H1 (cell line): ENCODE measurements around the gene CCDC106. TPM values are rescaled to one million over a fixed set of nuclear protein-coding genes. Genes with fewer than 3 reads are reported as not detected.
A peak's percentile ranks its signal among the peaks of the same experiment; 100 is the strongest.

ENCODE experiments used
- CTCF ChIA-PET: fragments of 300-600 bp; sonication (Branson Sonifier 250); formaldehyde crosslinking; loops from one replicate; lab custom pipeline; 2021; ENCODE audit not compliant: partially characterized antibody; lab: Charles Lee
- POLR2A ChIA-PET: fragments of 300-600 bp; sonication (Branson Sonifier 250); formaldehyde crosslinking; loops from one replicate; lab custom pipeline; 2021; ENCODE audit warnings: inconsistent platforms; ENCODE audit not compliant: partially characterized antibody; lab: Charles Lee
- DNase-seq, 2 experiments: peaks; one replicate each; pipeline versions ENCODE4 v3.0.0 to v3.0.0-alpha.2; 2010 to 2022; ENCODE audit warnings: low spot score in 2 of 2, low read depth in 1 of 2, mixed read lengths in 1 of 2
- FAIRE-seq: peaks from 2 replicates; lab custom pipeline; 2011; peaks lifted over from hg19 to GRCh38; lab: Jason Lieb, UNC
- H2AFZ ChIP-seq: 2 replicates; pipeline ENCODE4 v1.8.1; 2012; ENCODE audit warnings: low read length, inconsistent platforms
- H2AK5ac ChIP-seq: 2 replicates; pipeline ENCODE4 v1.6.1; 2013; ENCODE audit warnings: low read depth, low read length
- H2BK120ac ChIP-seq: replicated peaks from 2 replicates; pipeline ENCODE3; 2013; ENCODE audit warnings: low read depth, low read length, inconsistent platforms
- H2BK12ac ChIP-seq: 2 replicates; pipeline ENCODE4 v1.6.1; 2013; ENCODE audit warnings: low read depth, low read length
- H2BK15ac ChIP-seq: 2 replicates; pipeline ENCODE4 v1.6.1; 2013; ENCODE audit warnings: low read length
- H2BK20ac ChIP-seq: 2 replicates; pipeline ENCODE4 v1.6.1; 2013; ENCODE audit warnings: low read length
- H2BK5ac ChIP-seq: 2 replicates; pipeline ENCODE4 v1.6.1; 2013; ENCODE audit warnings: low read depth, low read length
- H3K14ac ChIP-seq: 2 replicates; pipeline ENCODE4 v1.6.1; 2013; ENCODE audit warnings: inconsistent platforms; ENCODE audit not compliant: insufficient read length
- H3K18ac ChIP-seq: 2 replicates; pipeline ENCODE4 v1.6.1; 2013; ENCODE audit warnings: low read length; ENCODE audit errors: extremely low read depth
- H3K23ac ChIP-seq: 2 replicates; pipeline ENCODE4 v1.6.1; 2013; ENCODE audit warnings: inconsistent platforms; ENCODE audit not compliant: insufficient read length
- H3K23me2 ChIP-seq: 2 replicates; pipeline ENCODE4 v1.6.1; 2013; ENCODE audit warnings: low read depth, low read length
- H3K27ac ChIP-seq: 2 replicates; pipeline ENCODE4 v1.6.1; 2011; ENCODE audit warnings: low read depth, low read length, inconsistent platforms
- H3K27me3 ChIP-seq, 4 experiments: replicated peaks in 1 of 4; 1 replicate in 1 of 4; 2 replicates in 3 of 4; pipeline versions ENCODE4 v1.6.1 to v1.8.1; 2011 to 2013; ENCODE audit warnings: low read length in 3 of 4, mild to moderate bottlenecking in 3 of 4, inconsistent platforms in 2 of 4, mixed read lengths in 2 of 4, moderate library complexity in 1 of 4; ENCODE audit not compliant: control insufficient read depth in 3 of 4, insufficient read depth in 3 of 4; ENCODE audit errors: extremely low read depth in 1 of 4
- H3K36me3 ChIP-seq, 4 experiments: 2 replicates each; pipeline versions ENCODE4 v1.6.1 to v1.8.1; 2011 to 2013; ENCODE audit warnings: mild to moderate bottlenecking in 4 of 4, low read length in 3 of 4, moderate library complexity in 2 of 4, control low read depth in 1 of 4, inconsistent platforms in 1 of 4; ENCODE audit not compliant: insufficient read depth in 4 of 4, control insufficient read depth in 2 of 4
- H3K4ac ChIP-seq: replicated peaks from 2 replicates; pipeline ENCODE3; 2013; ENCODE audit warnings: low read length, low read depth, mixed read lengths, inconsistent platforms; ENCODE audit not compliant: insufficient read length
- H3K4me1 ChIP-seq, 4 experiments: replicated peaks in 1 of 4; 1 replicate in 1 of 4; 2 replicates in 3 of 4; pipeline versions ENCODE4 v1.6.1 to v1.8.1; 2011 to 2013; ENCODE audit warnings: low read length in 3 of 4, inconsistent platforms in 2 of 4, mixed read lengths in 1 of 4; ENCODE audit not compliant: insufficient read depth in 4 of 4, control insufficient read depth in 3 of 4
- H3K4me2 ChIP-seq, 2 experiments: 2 replicates each; pipeline versions ENCODE4 v1.6.1 to v1.8.1; 2011 to 2013; ENCODE audit warnings: low read depth in 2 of 2, low read length in 2 of 2, control low read depth in 1 of 2, inconsistent platforms in 1 of 2, mild to moderate bottlenecking in 1 of 2; ENCODE audit not compliant: insufficient read depth in 1 of 2
- H3K4me3 ChIP-seq, 4 experiments: fragments of 200-600, 300-600 bp in 1 of 4; sonication (generic), shearing (Covaris generic), sonication (Bioruptor Twin) in 1 of 4; 2 replicates each; pipeline versions ENCODE4 v1.5.1 to v1.8.1; 2011 to 2016; ENCODE audit warnings: low read length in 4 of 4, low read depth in 3 of 4, control low read depth in 2 of 4, inconsistent platforms in 2 of 4, mild to moderate bottlenecking in 2 of 4, mixed read lengths in 1 of 4, moderate library complexity in 1 of 4; ENCODE audit not compliant: insufficient read depth in 2 of 4; ENCODE audit errors: extremely low read depth in 1 of 4
- H3K56ac ChIP-seq: replicated peaks from 2 replicates; pipeline ENCODE3; 2013; ENCODE audit warnings: low read depth, mild to moderate bottlenecking, mixed read lengths, low read length, inconsistent platforms; ENCODE audit not compliant: insufficient read length
- H3K79me1 ChIP-seq: 2 replicates; pipeline ENCODE4 v1.6.1; 2013; ENCODE audit warnings: low read depth, low read length, control low read depth
- H3K79me2 ChIP-seq, 2 experiments: 2 replicates each; pipeline versions ENCODE4 v1.6.1 to v1.8.1; 2012 to 2013; ENCODE audit warnings: low read length in 2 of 2, mild to moderate bottlenecking in 2 of 2, inconsistent platforms in 1 of 2; ENCODE audit not compliant: insufficient read depth in 2 of 2, control insufficient read depth in 1 of 2
- H3K9ac ChIP-seq, 4 experiments: replicated peaks in 1 of 4; 1 replicate in 1 of 4; 2 replicates in 3 of 4; pipeline versions ENCODE4 v1.6.1 to v1.8.1; 2011 to 2013; ENCODE audit warnings: low read depth in 3 of 4, low read length in 3 of 4, control low read depth in 2 of 4, mild to moderate bottlenecking in 2 of 4, moderate library complexity in 2 of 4, inconsistent platforms in 1 of 4; ENCODE audit errors: extremely low read depth in 1 of 4
- H3K9me3 ChIP-seq, 2 experiments: 2 replicates each; pipeline versions ENCODE4 v1.6.1 to v1.8.1; 2012 to 2013; ENCODE audit warnings: mild to moderate bottlenecking in 2 of 2, moderate library complexity in 2 of 2, control low read depth in 1 of 2, inconsistent platforms in 1 of 2, low read depth in 1 of 2, low read length in 1 of 2, mixed read lengths in 1 of 2; ENCODE audit not compliant: insufficient read depth in 2 of 2
- H4K20me1 ChIP-seq, 2 experiments: replicated peaks in 1 of 2; 2 replicates each; pipeline versions ENCODE3 to v1.8.1; 2011 to 2013; ENCODE audit warnings: inconsistent platforms in 2 of 2, low read length in 2 of 2, mild to moderate bottlenecking in 1 of 2; ENCODE audit not compliant: insufficient read depth in 2 of 2, control insufficient read depth in 1 of 2
- H4K5ac ChIP-seq: 2 replicates; pipeline ENCODE4 v1.6.1; 2013; ENCODE audit warnings: low read length, low read depth, mixed read lengths, inconsistent platforms; ENCODE audit not compliant: insufficient read length
- H4K8ac ChIP-seq: 2 replicates; pipeline ENCODE4 v1.8.0; 2013; ENCODE audit warnings: mild to moderate bottlenecking, moderate library complexity, low read length, inconsistent platforms; ENCODE audit not compliant: insufficient read depth; ENCODE audit errors: extremely low read depth
- H4K91ac ChIP-seq: replicated peaks from 2 replicates; pipeline ENCODE3; 2013; ENCODE audit warnings: low read length, mixed read lengths, inconsistent platforms; ENCODE audit not compliant: insufficient read length
- ASH2L ChIP-seq: fragments of 200-600, 300-600 bp; sonication (generic); IDR thresholded peaks from one replicate; pipeline ENCODE4 v1.7.1; 2017; ENCODE audit warnings: low read length
- CBX8 ChIP-seq: fragments of 300-800, 300-1000 bp; sonication (generic); IDR thresholded peaks from 2 replicates; pipeline ENCODE4 v1.7.1; 2016; ENCODE audit warnings: low read depth, low read length, borderline replicate concordance
- FOSL1 ChIP-seq: IDR thresholded peaks from 2 replicates; pipeline ENCODE4 v1.6.1; 2011; ENCODE audit warnings: mild to moderate bottlenecking, low read depth, low read length, moderate library complexity; ENCODE audit not compliant: insufficient read depth
- HDAC2 ChIP-seq, 2 experiments: fragments of 300-600 bp in 1 of 2; sonication (generic) in 1 of 2; IDR thresholded peaks; 2 replicates each; pipeline ENCODE4 v1.6.1; 2011 to 2012; ENCODE audit warnings: low read depth in 2 of 2, low read length in 2 of 2, mild to moderate bottlenecking in 2 of 2, moderate library complexity in 2 of 2, borderline replicate concordance in 1 of 2, inconsistent platforms in 1 of 2
- KDM1A ChIP-seq: fragments of 200-600, 300-600 bp; sonication (generic); IDR thresholded peaks from 2 replicates; pipeline ENCODE4 v1.7.1; 2016; ENCODE audit warnings: mild to moderate bottlenecking, low read length, borderline replicate concordance
- MAX ChIP-seq: IDR thresholded peaks from 2 replicates; pipeline ENCODE4 v1.6.1; 2012; ENCODE audit warnings: inconsistent platforms
- POLR2A ChIP-seq, 2 experiments: IDR thresholded peaks; 1 replicate in 1 of 2; 2 replicates in 1 of 2; pipeline ENCODE4 v1.6.1; 2011; ENCODE audit warnings: low read depth in 2 of 2, low read length in 2 of 2, mild to moderate bottlenecking in 2 of 2; ENCODE audit errors: control extremely low read depth in 1 of 2
- RBBP5 ChIP-seq: IDR thresholded peaks from 2 replicates; pipeline ENCODE4 v1.7.1; 2012; ENCODE audit warnings: low read depth, mild to moderate bottlenecking, inconsistent platforms, low read length, moderate library complexity, borderline replicate concordance
- SAP30 ChIP-seq: fragments of 300-600 bp; sonication (generic); IDR thresholded peaks from 2 replicates; pipeline ENCODE4 v1.7.1; 2012; ENCODE audit warnings: low read length, moderate library complexity, mild to moderate bottlenecking, inconsistent platforms; ENCODE audit not compliant: insufficient read depth, insufficient replicate concordance
- TAF1 ChIP-seq: IDR thresholded peaks from 2 replicates; pipeline ENCODE4 v1.6.1; 2011; ENCODE audit warnings: mild to moderate bottlenecking, low read depth, low read length
- TAF7 ChIP-seq: optimal IDR thresholded peaks from 2 replicates; pipeline ENCODE3; 2011; ENCODE audit warnings: low read depth, mild to moderate bottlenecking, inconsistent platforms, low read length, moderate library complexity, borderline replicate concordance
- TBP ChIP-seq: IDR thresholded peaks from 2 replicates; pipeline ENCODE4 v1.6.1; 2011; ENCODE audit warnings: low read depth, low read length, improper control_type of control experiment
- WGBS, 2 experiments: shearing (Covaris generic) in 1 of 2; methylation state at CpG; one replicate each; pipeline versions ENCODE4 v1.1.6 to v1.1.7; 2013 to 2015; ENCODE audit warnings: low lambda C conversion rate in 2 of 2, mixed read lengths in 2 of 2, inconsistent platforms in 1 of 2, low coverage in 1 of 2, missing lambda C conversion rate in 1 of 2; ENCODE audit not compliant: insufficient replicate concordance in 2 of 2, insufficient coverage in 1 of 2, insufficient read length in 1 of 2; ENCODE audit errors: extremely low coverage in 1 of 2, missing lambda C conversion rate in 1 of 2; 5-methylcytosine and 5-hydroxymethylcytosine counted together
- polyA plus RNA-seq, 7 experiments: library from polyadenylated mRNA; depleted of rRNA in 3 of 7; stranded (reverse) in 5 of 7; unstranded in 2 of 7; fragments of >200 nt in 5 of 7; fragments of 200-250 nt in 2 of 7; gene quantifications; 1 replicate in 5 of 7; 2 replicates in 1 of 7; 4 replicates in 1 of 7; pipeline versions ENCODE4 v1.2.1 to v1.2.3, GENCODE V29; 2011 to 2013; ENCODE audit warnings: missing spikeins in 2 of 7, mixed read lengths in 2 of 7
- total RNA-seq: library from RNA; stranded (reverse); fragmentation: NEBNext Ultra II Directional; extraction: Animal tissue kit (Norgen Biotek cat#: 25700); gene quantifications from 2 replicates; pipeline ENCODE4 v1.2.1, GENCODE V29; 2021

Gene CCDC106
- total and polyA plus RNA-seq, 2 of the 8 experiments (the other 6 are each of a cell fraction or from before 2014, with no cell fraction given) = 12.0 to 20.1 TPM

- Histone ChIP-seq H3K4ac (peak overlapping the region; percentile 36), H4K5ac (peak overlapping the region; percentile 89), H3K79me1 (peaks cover 9% of the 10 kb centered on the region; the same call in 1 of the 2 replicates), H2BK5ac (peak overlapping the region; percentile 97), H3K27ac (peak overlapping the region; percentile 98), H2AFZ (no peak overlapping the region), H4K8ac (peak overlapping the region; percentile 92), H4K91ac (peak overlapping the region; percentile 81), H3K14ac (no peak overlapping the region), H3K9me3 (no peaks in the 10 kb centered on the region), H3K4me3 (peak overlapping the region; percentile 84 to 93 (median 92)), H2BK12ac (peak overlapping the region; percentile 6; the same call in 1 of the 2 replicates), H3K9ac (peak overlapping the region; percentile 83 to 100 (median 98)), H3K79me2 (peaks cover 45 to 53% of the 10 kb centered on the region in 2 experiments), H3K4me2 (peak overlapping the region; percentile 81 to 94), H3K4me1 (peaks cover 3 to 18% (median 10%) of the 10 kb centered on the region in 4 experiments; a peak in 6 of 7 replicates), H2BK15ac (peak overlapping the region; percentile 10; the same call in 1 of the 2 replicates), H2BK120ac (no peak overlapping the region), H3K56ac (peak overlapping the region; percentile 93), H3K27me3 (no peaks in the 10 kb centered on the region), H3K18ac (peak overlapping the region; percentile 95), H2AK5ac (peak overlapping the region; percentile 70; the same call in 1 of the 2 replicates), H3K36me3 (peaks cover 4 to 11% (median 6%) of the 10 kb centered on the region in 4 experiments; a peak in 4 of 8 replicates), H3K23ac (no peak overlapping the region), H3K23me2 (peaks cover 13% of the 10 kb centered on the region), H2BK20ac (0 out of 2 replicates have a peak overlapping the region, but pooled peaks have one; percentile 13), H4K20me1 (peaks cover 22% of the 10 kb centered on the region in 2 experiments)
- POLR2A ChIA-PET = interaction anchor here (0.9 to 5.8 kb wide), 5 partner anchors 8 to 21 kb away, joined by 5 to 75 read pairs (median 16); partner anchors contain the start of gene EPN1
- whole genome bisulfite sequencing, 2 experiments = 0% methylated on average over 19 of the region's 19 CpGs; no CpG with 5 or more reads in 1 of the 2 experiments
- no peak for DNase-seq
- CTCF ChIA-PET = interaction anchor here (2.3 kb wide), 1 partner anchor 23 kb away, joined by 9 read pairs; no protein-coding TSS in a partner anchor
- FAIRE-seq = no peak
- TF ChIP-seq TAF7 (peak; percentile 21), FOSL1 (no peak), HDAC2 (IDR thresholded peaks at IDR 0.05; ENCODE audit: borderline replicate concordance in 1 of 2, low read depth in 2 of 2, low read length in 2 of 2) (0 out of 4 replicates have a peak, but pooled peaks of 1 of the 2 experiments have one; percentile 73), ASH2L (peak; percentile 28), MAX (no peak), POLR2A (IDR thresholded peaks at IDR 0.05; ENCODE audit: control extremely low read depth in 1 of 2, low read depth in 2 of 2, low read length in 2 of 2) (peak in 1 of 2 experiments; percentile 51; a peak in 1 of 3 replicates), TBP (no peak), CBX8 (no peak), KDM1A (no peak), SAP30 (peak; percentile 27), TAF1 (peak; percentile 61), RBBP5 (0 out of 2 replicates have a peak, but pooled peaks have one; percentile 1)
Observed at GRCh38 chr19:55655648-55656040, 7.6 kb downstream of the CCDC106 start.
